Posterior vena cava (tissue), 2 donors: ENCODE measurements around the gene NECTIN1. TPM values are rescaled to one million over a fixed set of nuclear protein-coding genes. Genes with fewer than 3 reads are reported as not detected.

Experiments
- DNase-seq: peaks from one replicate; pipeline ENCODE4 v3.0.0-alpha.2; 2020; ENCODE audit warnings: low spot score
- intact Hi-C, 2 donors: fragments of 100-400 bp; cut with DNase I; formaldehyde crosslinking; loops; one replicate each; pipeline versions ENCODE4 v1.14.1 to v1.14.2; 2022 to 2023
- total RNA-seq, 2 donors: library from RNA; stranded (reverse); fragmentation: NEBNext Ultra II Directional; extraction: Animal tissue kit (Norgen Biotek cat#: 25700); gene quantifications; one replicate each; pipeline ENCODE4 v1.2.1, GENCODE V29; 2021
- donor health status: DM: yes; HTN: yes; CAD: no.
- donor health status: DM: yes; HTN: yes; CAD: no.

Gene NECTIN1
- total RNA-seq, 2 donors from 2014 or later, result 10.6 to 11.4 TPM

GRCh38 chr11:119720311-119720913, 8.6 kb downstream of the NECTIN1 start:
- intact Hi-C loops, result no loop called here
- DNase-seq, result no peak

GRCh38 chr11:119717839-119718534, 11.0 kb downstream of the NECTIN1 start:
- intact Hi-C loops, result no loop called here
- DNase-seq, result no peak

GRCh38 chr11:119716582-119717498, 12.2 kb downstream of the NECTIN1 start:
- intact Hi-C loops, result no loop called here

GRCh38 chr11:119714590-119714989, 14.4 kb downstream of the NECTIN1 start:
- intact Hi-C loops, result no loop called here
- DNase-seq, result no peak

More at GRCh38 chr11:119716582-119717498, 12.2 kb downstream of the NECTIN1 start:
- DNase-seq, result no peak

GRCh38 chr11:119714189-119714588, 14.8 kb downstream of the NECTIN1 start:
- DNase-seq, result no peak
- intact Hi-C loops, result no loop called here

- DNase-seq, result no peak
- intact Hi-C loops, result no loop called here
These were observed 15.5 kb downstream of the NECTIN1 start for GRCh38 chr11:119713359-119714040.

- intact Hi-C loops, result no loop called here
- DNase-seq, result no peak
These were observed 16.3 kb downstream of the NECTIN1 start for GRCh38 chr11:119712459-119713358.

- no peak for DNase-seq
- intact Hi-C loops, result no loop called here
These were observed 17.0 kb downstream of the NECTIN1 start for GRCh38 chr11:119712006-119712405.

- intact Hi-C loops, result no loop called here
These were observed 17.5 kb downstream of the NECTIN1 start for GRCh38 chr11:119711476-119711875.

GRCh38 chr11:119710417-119710816, 18.6 kb downstream of the NECTIN1 start:
- DNase-seq, result no peak
- intact Hi-C loops, result no loop called here

More at GRCh38 chr11:119711476-119711875, 17.5 kb downstream of the NECTIN1 start:
- no peak for DNase-seq

GRCh38 chr11:119709638-119710346, 19.2 kb downstream of the NECTIN1 start:
- intact Hi-C loops, result no loop called here
- DNase-seq, result no peak

GRCh38 chr11:119709171-119709570, 19.8 kb downstream of the NECTIN1 start:
- DNase-seq, result no peak
- intact Hi-C loops, result no loop called here

GRCh38 chr11:119708384-119708783, 20.6 kb downstream of the NECTIN1 start:
- no peak for DNase-seq
- intact Hi-C loops, result no loop called here

GRCh38 chr11:119706887-119707286, 22.1 kb downstream of the NECTIN1 start:
- intact Hi-C loops, result no loop called here
- DNase-seq, result no peak

GRCh38 chr11:119706029-119706428, 23.0 kb downstream of the NECTIN1 start:
- intact Hi-C loops, result no loop called here
- no peak for DNase-seq

GRCh38 chr11:119705362-119705761, 23.6 kb downstream of the NECTIN1 start:
- intact Hi-C loops, result no loop called here
- DNase-seq, result no peak

GRCh38 chr11:119704849-119705248, 24.2 kb downstream of the NECTIN1 start:
- no peak for DNase-seq
- intact Hi-C loops, result no loop called here
